ENCODE measurements around the gene STAT6.

GRCh38 chr12:57046947-57047890, 63.9 kb downstream of the STAT6 start:
- TF ChIP-seq, protein P1, sequence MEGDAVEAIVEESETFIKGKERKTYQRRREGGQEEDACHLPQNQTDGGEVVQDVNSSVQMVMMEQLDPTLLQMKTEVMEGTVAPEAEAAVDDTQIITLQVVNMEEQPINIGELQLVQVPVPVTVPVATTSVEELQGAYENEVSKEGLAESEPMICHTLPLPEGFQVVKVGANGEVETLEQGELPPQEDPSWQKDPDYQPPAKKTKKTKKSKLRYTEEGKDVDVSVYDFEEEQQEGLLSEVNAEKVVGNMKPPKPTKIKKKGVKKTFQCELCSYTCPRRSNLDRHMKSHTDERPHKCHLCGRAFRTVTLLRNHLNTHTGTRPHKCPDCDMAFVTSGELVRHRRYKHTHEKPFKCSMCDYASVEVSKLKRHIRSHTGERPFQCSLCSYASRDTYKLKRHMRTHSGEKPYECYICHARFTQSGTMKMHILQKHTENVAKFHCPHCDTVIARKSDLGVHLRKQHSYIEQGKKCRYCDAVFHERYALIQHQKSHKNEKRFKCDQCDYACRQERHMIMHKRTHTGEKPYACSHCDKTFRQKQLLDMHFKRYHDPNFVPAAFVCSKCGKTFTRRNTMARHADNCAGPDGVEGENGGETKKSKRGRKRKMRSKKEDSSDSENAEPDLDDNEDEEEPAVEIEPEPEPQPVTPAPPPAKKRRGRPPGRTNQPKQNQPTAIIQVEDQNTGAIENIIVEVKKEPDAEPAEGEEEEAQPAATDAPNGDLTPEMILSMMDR (conservative IDR thresholded peaks at IDR 0.05; ENCODE audit: low read length) = no peak
- TF ChIP-seq EZH2phosphoT487 (IDR thresholded peaks at IDR 0.05; ENCODE audit: borderline replicate concordance) = no peak
